HEK293 (cell line): Measurements from ENCODE around the gene SYNJ1.
"Not testable (repeated sequence)": the region's sequence is repeated elsewhere in the genome, so short reads cannot be mapped to it uniquely, and the experiment has no call there.

ENCODE experiments used
- CTCF ChIA-PET: fragments of 350-600 bp; formaldehyde crosslinking; extraction: SDS; loops from one replicate; lab custom pipeline; 2021; ENCODE audit warnings: antibody characterized with exemption; lab: Yijun Ruan, JAX
- POLR2A ChIA-PET: fragments of 300-600 bp; formaldehyde crosslinking; extraction: SDS; loops from one replicate; lab custom pipeline; 2020; ENCODE audit warnings: antibody characterized with exemption, inconsistent platforms; lab: Yijun Ruan, JAX
- H3K27ac ChIP-seq: fragments of 200-500 bp; sonication (Bioruptor generic); 2 replicates; pipeline ENCODE4 v1.5.1; 2014; ENCODE audit warnings: low read depth, low read length, control low read depth, inconsistent platforms; ENCODE audit errors: extremely low read depth
- H3K36me3 ChIP-seq, 2 experiments: fragments of 200-500 bp in 1 of 2; sonication (Bioruptor generic) in 1 of 2; 1 replicate in 1 of 2; 2 replicates in 1 of 2; pipeline ENCODE4 v1.5.1; 2014 to 2017; ENCODE audit warnings: inconsistent platforms in 2 of 2, low read length in 2 of 2; ENCODE audit not compliant: control insufficient read depth in 2 of 2, insufficient read depth in 1 of 2
- H3K4me1 ChIP-seq: fragments of 200-500 bp; sonication (Bioruptor generic); 2 replicates; pipeline ENCODE4 v1.5.1; 2014; ENCODE audit warnings: mild to moderate bottlenecking, low read length, inconsistent platforms; ENCODE audit not compliant: control insufficient read depth, insufficient read depth
- H3K4me3 ChIP-seq: 2 replicates; pipeline ENCODE4 v1.5.1; 2011; ENCODE audit warnings: low read depth, mild to moderate bottlenecking, control low read depth, low read length, moderate library complexity
- H3K9me3 ChIP-seq: fragments of 200-500 bp; sonication (Bioruptor generic); 2 replicates; pipeline ENCODE4 v1.5.1; 2014; ENCODE audit warnings: low read depth, low read length, inconsistent platforms; ENCODE audit not compliant: control insufficient read depth, insufficient read depth
- AEBP2 ChIP-seq: fragments of 450-650 bp; formaldehyde crosslinking; IDR thresholded peaks from 2 replicates; pipeline ENCODE4 v1.5.1; 2016; ENCODE audit warnings: missing biosample characterization, missing genetic modification characterization, borderline replicate concordance
- HOXD13 ChIP-seq: sonication (generic); formaldehyde crosslinking; IDR thresholded peaks from 2 replicates; pipeline ENCODE4 v1.8.0; 2022; ENCODE audit warnings: missing genetic modification reagents, borderline replicate concordance
- MYNN ChIP-seq: fragments of 450-650 bp; formaldehyde crosslinking; IDR thresholded peaks from 2 replicates; pipeline ENCODE4 v1.5.1; 2016; ENCODE audit warnings: missing biosample characterization, missing genetic modification characterization, borderline replicate concordance
- SP7 ChIP-seq: fragments of 450-650 bp; formaldehyde crosslinking; IDR thresholded peaks from 2 replicates; pipeline ENCODE4 v1.5.1; 2016; ENCODE audit warnings: missing biosample characterization, missing genetic modification characterization
- ZFP37 ChIP-seq: fragments of 450-650 bp; formaldehyde crosslinking; IDR thresholded peaks from 2 replicates; pipeline ENCODE4 v1.5.1; 2016; ENCODE audit warnings: missing biosample characterization, missing genetic modification characterization
- ZNF114 ChIP-seq: fragments of 450-650 bp; formaldehyde crosslinking; IDR thresholded peaks from 2 replicates; pipeline ENCODE4 v1.5.0; 2017; ENCODE audit warnings: missing biosample characterization, missing genetic modification characterization
- ZNF146 ChIP-seq: fragments of 450-650 bp; formaldehyde crosslinking; IDR thresholded peaks from 2 replicates; pipeline ENCODE4 v1.5.1; 2016; ENCODE audit warnings: missing biosample characterization, missing genetic modification characterization
- ZNF18 ChIP-seq: fragments of 450-650 bp; formaldehyde crosslinking; IDR thresholded peaks from 2 replicates; pipeline ENCODE4 v1.5.1; 2016; ENCODE audit warnings: missing biosample characterization, missing genetic modification characterization
- ZNF280C ChIP-seq: fragments of 450-650 bp; formaldehyde crosslinking; IDR thresholded peaks from 2 replicates; pipeline ENCODE4 v1.5.1; 2016; ENCODE audit warnings: missing biosample characterization, missing genetic modification characterization
- ZNF302 ChIP-seq: fragments of 450-650 bp; formaldehyde crosslinking; IDR thresholded peaks from 2 replicates; pipeline ENCODE4 v1.5.1; 2016; ENCODE audit warnings: missing biosample characterization, missing genetic modification characterization, low read depth
- ZNF433 ChIP-seq: fragments of 450-650 bp; formaldehyde crosslinking; IDR thresholded peaks from 2 replicates; pipeline ENCODE4 v1.5.1; 2016; ENCODE audit warnings: missing biosample characterization, missing genetic modification characterization, low read depth
- ZNF48 ChIP-seq: fragments of 450-650 bp; formaldehyde crosslinking; IDR thresholded peaks from 2 replicates; pipeline ENCODE4 v1.5.1; 2016; ENCODE audit warnings: missing biosample characterization, missing genetic modification characterization
- ZNF624 ChIP-seq: fragments of 450-650 bp; formaldehyde crosslinking; IDR thresholded peaks from 2 replicates; pipeline ENCODE4 v1.5.1; 2017; ENCODE audit warnings: missing biosample characterization, missing genetic modification characterization
- ZNF707 ChIP-seq: fragments of 450-650 bp; formaldehyde crosslinking; IDR thresholded peaks from 2 replicates; pipeline ENCODE4 v1.5.1; 2016; ENCODE audit warnings: missing biosample characterization, missing genetic modification characterization

SYNJ1 gene

GRCh38 chr21:32666258-32666657 is 61.6 kb downstream of the SYNJ1 start:
- Histone ChIP-seq H3K9me3 (no peaks in the 10 kb centered on the region), H3K4me1 (no peaks in the 10 kb centered on the region), H3K36me3 (peaks cover 0 to 26% of the 10 kb centered on the region in 2 experiments; a peak in 2 of 3 replicates), H3K4me3 (no peak overlapping the region), H3K27ac (no peak overlapping the region)
- CTCF ChIA-PET, result interaction anchor here (0.9 to 1.1 kb wide), 2 partner anchors 13 to 160 kb away, joined by 3 read pairs; no protein-coding TSS in a partner anchor
- TF ChIP-seq ZNF707, result no peak
- no peak for TF ChIP-seq ZNF146 (tag by site-specific recombination)
- TF ChIP-seq ZNF114 (tag by site-specific recombination), result no peak
- TF ChIP-seq HOXD13 (CRISPR knock-in tag), result no peak
- TF ChIP-seq ZFP37, result no peak
- no peak for TF ChIP-seq ZNF18
- no peak for TF ChIP-seq ZNF433 (tag by site-specific recombination)
- no peak for TF ChIP-seq ZNF48 (tag by site-specific recombination)
- TF ChIP-seq MYNN, result no peak
- TF ChIP-seq ZNF302 (tag by site-specific recombination), result no peak
- no peak for TF ChIP-seq ZNF280C (tag by site-specific recombination)
- TF ChIP-seq AEBP2, result no peak
- no peak for TF ChIP-seq SP7 (tag by site-specific recombination)
- no peak for TF ChIP-seq ZNF624
- POLR2A ChIA-PET, result no interaction called here

DNA sequence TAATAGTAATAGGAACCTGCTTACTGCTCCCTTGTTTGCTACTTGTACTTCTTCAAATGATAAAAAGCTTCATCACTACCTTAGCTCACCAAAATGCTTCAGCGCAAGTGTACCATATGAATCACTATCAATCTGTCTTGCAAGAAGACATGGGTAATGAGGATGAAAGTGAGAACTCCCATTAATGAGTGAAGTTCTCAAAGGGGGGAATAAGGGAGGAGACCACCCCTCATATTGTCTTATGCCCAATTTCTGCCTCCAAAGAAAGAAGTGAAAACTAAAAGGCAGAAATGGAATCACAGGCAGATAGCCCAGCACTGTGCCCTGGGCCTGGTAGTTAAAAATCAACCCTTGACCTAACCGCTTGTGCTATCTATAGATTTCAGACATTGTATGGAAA is 63.7 kb downstream of the SYNJ1 start:
- H3K36me3 ChIP-seq, result peaks cover 0 to 30% of the 10 kb centered on the region in 2 experiments; a peak in 2 of 3 replicates
- H3K9me3 ChIP-seq, H3K4me1 ChIP-seq, POLR2A ChIA-PET, H3K4me3 ChIP-seq, H3K27ac ChIP-seq, CTCF ChIA-PET: not testable (repeated sequence)

GRCh38 chr21:32661981-32662380 is 65.8 kb downstream of the SYNJ1 start:
- H3K4me3 ChIP-seq, H3K4me1 ChIP-seq, CTCF ChIA-PET, POLR2A ChIA-PET, H3K9me3 ChIP-seq, H3K27ac ChIP-seq: not testable (repeated sequence)
- peaks cover 0 to 40% of the 10 kb centered on the region in 2 experiments; a peak in 2 of 3 replicates for H3K36me3 ChIP-seq

DNA sequence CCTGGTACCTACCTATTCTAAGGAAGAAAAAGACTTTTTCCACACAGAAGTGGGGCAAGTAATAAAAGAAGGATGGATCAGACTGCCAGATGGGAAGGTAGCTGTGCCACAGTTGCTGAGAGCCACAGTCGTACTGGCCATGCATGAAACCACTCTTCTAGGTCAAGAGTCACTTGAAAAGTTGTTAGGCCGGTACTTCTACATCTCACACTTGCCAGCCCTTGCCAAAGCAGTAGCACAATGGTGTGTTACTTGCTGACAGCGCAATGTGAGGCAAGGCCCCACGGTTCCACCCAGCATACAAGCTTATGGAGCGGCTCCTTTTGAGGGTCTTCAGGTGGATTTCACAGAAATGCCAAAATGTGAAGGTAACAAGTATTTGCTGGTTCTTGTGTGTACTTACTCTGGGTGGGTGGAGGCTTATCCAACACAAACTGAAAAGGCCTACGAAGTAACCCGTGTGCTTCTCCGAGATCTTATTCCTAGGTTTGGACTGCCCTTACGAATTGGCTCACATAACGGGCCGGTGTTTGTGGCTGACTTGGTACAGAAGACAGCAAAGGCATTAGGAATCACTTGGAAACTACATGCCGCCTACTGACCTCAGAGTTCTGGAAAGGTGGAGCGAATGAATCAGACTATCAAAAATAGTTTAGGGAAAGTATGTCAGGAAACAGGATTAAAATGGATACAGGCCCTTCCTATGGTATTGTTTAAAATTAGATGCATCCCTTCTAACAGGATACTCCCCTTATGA is 66.6 kb downstream of the SYNJ1 start:
- CTCF ChIA-PET, result interaction anchor here (0.8 kb wide), 1 partner anchor 171 kb away, joined by 3 read pairs; no protein-coding TSS in a partner anchor
- H3K27ac ChIP-seq, H3K9me3 ChIP-seq, POLR2A ChIA-PET, H3K4me1 ChIP-seq, H3K4me3 ChIP-seq: not testable (repeated sequence)
- peaks cover 0 to 45% of the 10 kb centered on the region in 2 experiments for H3K36me3 ChIP-seq
